Right cardiac atrium (tissue), 5 donors: ENCODE measurements around the gene TMEM181. TPM values are rescaled to one million over a fixed set of nuclear protein-coding genes. Genes with fewer than 3 reads are reported as not detected.

Experiments
- ATAC-seq, 2 donors: fragments of 200-7000 bp; cut with Tn5 transposase; one replicate each; pipeline versions ENCODE4 v1.8.0 to v1.9.1; 2020; ENCODE audit warnings: moderate library complexity in 2 of 2, mild to moderate bottlenecking in 1 of 2
- DNase-seq, 3 donors: peaks; one replicate each; pipeline ENCODE4 v3.0.0-alpha.2; 2020
- H3K27ac ChIP-seq: one replicate; pipeline ENCODE4 v1.5.1; 2013; ENCODE audit warnings: mild to moderate bottlenecking, low read length, control low read depth, moderate library complexity
- H3K27me3 ChIP-seq: one replicate; pipeline ENCODE4 v1.6.1; 2013; ENCODE audit not compliant: control insufficient read depth, insufficient read depth
- H3K4me1 ChIP-seq: one replicate; pipeline ENCODE4 v1.6.1; 2013; ENCODE audit warnings: low read length; ENCODE audit not compliant: control insufficient read depth, insufficient read depth
- H3K4me3 ChIP-seq: one replicate; pipeline ENCODE4 v1.5.1; 2013; ENCODE audit warnings: low read length, control low read depth
- H3K9me3 ChIP-seq: one replicate; pipeline ENCODE4 v1.6.1; 2013; ENCODE audit warnings: low read length; ENCODE audit not compliant: control insufficient read depth
- WGBS: extraction: QIAGEN DNeasy Blood & Tissue Kit; methylation state at CpG from one replicate; pipeline ENCODE4 v1.1.7; 2013; 5-methylcytosine and 5-hydroxymethylcytosine counted together
- intact Hi-C, 4 donors: fragments of 100-400 bp; cut with DNase I; formaldehyde crosslinking; loops; one replicate each; pipeline versions ENCODE4 v1.11.0 to v1.14.0; 2022 to 2023
- microRNA-seq, 2 donors: library from miRNA; unstranded; fragments of <30 nt; microRNA quantifications; one replicate each; pipeline ENCODE4 v1.2.0, GENCODE V29; 2020 to 2021
- polyA plus RNA-seq: library from polyadenylated mRNA; stranded (reverse); fragments of 200-250 nt; gene quantifications from one replicate; pipeline ENCODE4 v1.2.3, GENCODE V29; 2013
- total RNA-seq, 4 donors: library from RNA; stranded (reverse); fragmentation: NEBNext Ultra II Directional; extraction: Animal tissue kit (Norgen Biotek cat#: 25700); gene quantifications; one replicate each; pipeline ENCODE4 v1.2.1, GENCODE V29; 2021
- donor health status: healthy with polysubstance abuse.
- donor health status: DM: no; HTN: yes; CAD: no.
- donor health status: DM: no; HTN: no; CAD: no.
- donor health status: DM: no; HTN: yes; CAD: no; lungs with severe emphysema.
- donor health status: DM: yes; HTN: yes; CAD: no.

The TMEM181 gene
- total and polyA plus RNA-seq, 5 donors: 7.4 to 24.5 (median 16.9) TPM

- Histone ChIP-seq H3K27ac (no peak overlapping the region), H3K27me3 (no peaks in the 10 kb centered on the region), H3K9me3 (no peaks in the 10 kb centered on the region), H3K4me1 (no peaks in the 10 kb centered on the region), H3K4me3 (no peak overlapping the region)
- WGBS: 97% methylated on average over 5 of the region's 5 CpGs
- no peak for DNase-seq
- intact Hi-C loops: no loop called here
- no peak for ATAC-seq
Measured at GRCh38 chr6:158684311-158684710, 124.4 kb downstream of the TMEM181 start.

- Histone ChIP-seq H3K27ac (no peak overlapping the region), H3K9me3 (no peaks in the 10 kb centered on the region), H3K4me1 (no peaks in the 10 kb centered on the region), H3K27me3 (no peaks in the 10 kb centered on the region), H3K4me3 (no peak overlapping the region)
- no peak for ATAC-seq
- DNase-seq: no peak
- intact Hi-C loops: loop anchor here in 1 of 4 donors (5.0 kb wide), 1 partner anchor 463 kb away; no protein-coding TSS in a partner anchor
- WGBS: 48% methylated on average over 5 of the region's 5 CpGs
Measured at GRCh38 chr6:158684745-158685324, 124.9 kb downstream of the TMEM181 start.

Small RNA genes lying within 50 kb of the gene (microRNA-seq; reads per million reads assigned to microRNA genes)
- gene MIR7161: 0 reads per million in 2 donors

Other genes starting within 250 kb of the TMEM181 start
- 100 to 1,000 TPM; 166 to 228 (median 174) TPM for gene TULP4, start 247.6 kb upstream of the TMEM181 start, total RNA-seq
- 14.7 TPM for gene TULP4, start 247.6 kb upstream of the TMEM181 start, polyA plus RNA-seq
- gene DYNLT1, start 84.7 kb downstream of the TMEM181 start, total RNA-seq: 100 to 1,000 TPM in 3 of 4 donors, 10 to 100 TPM in 1; 97.7 to 115 (median 105) TPM
- 148 TPM for gene DYNLT1, start 84.7 kb downstream of the TMEM181 start, polyA plus RNA-seq
- 10 to 100 TPM in 2 of 4 donors, 1 to 10 TPM in 2; 5.1 to 10.4 (median 10.0) TPM for gene SYTL3, start 90.0 kb downstream of the TMEM181 start, total RNA-seq
- 5.0 TPM for gene SYTL3, start 90.0 kb downstream of the TMEM181 start, polyA plus RNA-seq